Coronary artery (tissue), 2 donors: ENCODE data around the gene FBXO11.

ENCODE experiments used
- DNase-seq: peaks from one replicate; pipeline ENCODE4 v3.0.0-alpha.2; 2017; ENCODE audit warnings: low spot score
- H3K27ac ChIP-seq, 2 donors: fragments of 200-600 bp; sonication (generic); one replicate each; pipeline ENCODE4 v1.5.1; 2016 to 2019
- H3K4me3 ChIP-seq: fragments of 200-600 bp; sonication (generic); 2 replicates; pipeline ENCODE4 v1.5.1; 2016; ENCODE audit warnings: mild to moderate bottlenecking, moderate library complexity
- TF ChIP-seq, protein P1 (sequence below): fragments of 200-600 bp; sonication (generic); IDR thresholded peaks from one replicate; pipeline ENCODE4 v1.5.1; 2019; ENCODE audit warnings: antibody characterized with exemption

The FBXO11 gene

DNA sequence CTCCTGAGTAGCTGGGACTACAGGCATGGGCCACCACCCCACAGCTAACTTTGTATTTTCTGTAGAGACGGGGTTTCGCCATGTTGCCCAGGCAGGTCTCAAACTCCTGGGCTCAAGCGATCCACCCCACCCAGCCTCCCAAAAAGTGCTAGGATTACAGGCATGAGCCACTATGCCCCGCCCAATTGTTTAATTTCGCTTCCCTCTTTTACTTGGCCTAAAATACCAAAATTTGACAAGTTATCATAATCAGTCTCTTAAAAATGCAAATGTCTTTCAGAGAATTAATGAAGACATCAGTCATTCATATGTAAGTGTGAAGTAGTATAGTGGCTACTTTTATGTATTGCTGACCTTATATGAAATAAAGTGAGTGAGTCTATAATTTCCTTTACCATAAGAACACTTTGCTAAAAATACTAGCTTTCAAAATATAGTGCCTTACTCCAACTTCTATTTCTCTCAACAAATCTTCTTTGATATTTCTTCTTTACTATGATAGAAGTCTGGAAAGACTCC lies 9.8 kb downstream of the FBXO11 start:
- DNase-seq, result no peak
- H3K4me3 ChIP-seq, result no peak overlapping the region
- TF ChIP-seq, protein P1, sequence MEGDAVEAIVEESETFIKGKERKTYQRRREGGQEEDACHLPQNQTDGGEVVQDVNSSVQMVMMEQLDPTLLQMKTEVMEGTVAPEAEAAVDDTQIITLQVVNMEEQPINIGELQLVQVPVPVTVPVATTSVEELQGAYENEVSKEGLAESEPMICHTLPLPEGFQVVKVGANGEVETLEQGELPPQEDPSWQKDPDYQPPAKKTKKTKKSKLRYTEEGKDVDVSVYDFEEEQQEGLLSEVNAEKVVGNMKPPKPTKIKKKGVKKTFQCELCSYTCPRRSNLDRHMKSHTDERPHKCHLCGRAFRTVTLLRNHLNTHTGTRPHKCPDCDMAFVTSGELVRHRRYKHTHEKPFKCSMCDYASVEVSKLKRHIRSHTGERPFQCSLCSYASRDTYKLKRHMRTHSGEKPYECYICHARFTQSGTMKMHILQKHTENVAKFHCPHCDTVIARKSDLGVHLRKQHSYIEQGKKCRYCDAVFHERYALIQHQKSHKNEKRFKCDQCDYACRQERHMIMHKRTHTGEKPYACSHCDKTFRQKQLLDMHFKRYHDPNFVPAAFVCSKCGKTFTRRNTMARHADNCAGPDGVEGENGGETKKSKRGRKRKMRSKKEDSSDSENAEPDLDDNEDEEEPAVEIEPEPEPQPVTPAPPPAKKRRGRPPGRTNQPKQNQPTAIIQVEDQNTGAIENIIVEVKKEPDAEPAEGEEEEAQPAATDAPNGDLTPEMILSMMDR, result no peak

DNA sequence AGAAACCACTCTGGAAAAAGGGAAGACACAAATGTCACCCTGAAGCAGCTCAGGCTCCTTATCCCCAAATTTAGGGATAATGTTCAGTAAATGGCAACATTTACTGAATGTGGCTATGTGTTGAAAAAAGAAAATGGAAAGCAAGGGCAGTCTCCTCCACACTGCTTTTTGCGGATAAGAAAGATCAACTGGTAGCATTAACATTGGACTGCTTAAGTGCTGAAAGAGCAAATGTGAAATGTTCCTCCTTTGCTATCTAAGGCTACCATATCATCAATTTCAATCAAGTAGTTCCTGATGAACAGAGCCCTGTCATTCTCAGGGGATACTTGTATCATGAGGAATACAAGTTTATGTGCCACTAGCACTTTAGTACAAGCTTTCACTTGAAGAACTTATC lies 12.5 kb downstream of the FBXO11 start:
- Histone ChIP-seq H3K27ac (no peak overlapping the region), H3K4me3 (no peak overlapping the region)
- TF ChIP-seq, protein P1, result no peak
- DNase-seq, result no peak

More for the DNA sequence above, 9.8 kb downstream of the FBXO11 start:
- no peak overlapping the region for H3K27ac ChIP-seq

DNA sequence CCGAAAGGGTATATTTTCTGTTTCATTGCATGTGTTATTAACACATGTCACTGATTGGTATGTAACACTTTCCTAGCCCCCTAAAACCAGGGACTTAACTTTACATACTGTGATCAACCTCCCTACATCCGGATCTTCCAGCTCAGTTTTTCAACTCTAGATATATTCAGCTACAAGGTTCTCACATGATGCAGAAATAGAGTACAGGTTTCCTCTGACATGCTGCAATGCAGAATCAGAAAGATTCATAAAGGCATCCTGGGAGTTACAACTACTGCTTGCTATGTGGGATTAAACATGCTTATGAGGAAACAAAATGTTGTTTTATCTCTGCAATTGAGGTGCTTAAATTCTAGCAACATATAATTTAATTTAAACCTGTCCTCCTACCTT lies 14.0 kb downstream of the FBXO11 start:
- Histone ChIP-seq H3K4me3 (no peak overlapping the region), H3K27ac (no peak overlapping the region)
- DNase-seq, result no peak
- TF ChIP-seq, protein P1, result no peak

DNA sequence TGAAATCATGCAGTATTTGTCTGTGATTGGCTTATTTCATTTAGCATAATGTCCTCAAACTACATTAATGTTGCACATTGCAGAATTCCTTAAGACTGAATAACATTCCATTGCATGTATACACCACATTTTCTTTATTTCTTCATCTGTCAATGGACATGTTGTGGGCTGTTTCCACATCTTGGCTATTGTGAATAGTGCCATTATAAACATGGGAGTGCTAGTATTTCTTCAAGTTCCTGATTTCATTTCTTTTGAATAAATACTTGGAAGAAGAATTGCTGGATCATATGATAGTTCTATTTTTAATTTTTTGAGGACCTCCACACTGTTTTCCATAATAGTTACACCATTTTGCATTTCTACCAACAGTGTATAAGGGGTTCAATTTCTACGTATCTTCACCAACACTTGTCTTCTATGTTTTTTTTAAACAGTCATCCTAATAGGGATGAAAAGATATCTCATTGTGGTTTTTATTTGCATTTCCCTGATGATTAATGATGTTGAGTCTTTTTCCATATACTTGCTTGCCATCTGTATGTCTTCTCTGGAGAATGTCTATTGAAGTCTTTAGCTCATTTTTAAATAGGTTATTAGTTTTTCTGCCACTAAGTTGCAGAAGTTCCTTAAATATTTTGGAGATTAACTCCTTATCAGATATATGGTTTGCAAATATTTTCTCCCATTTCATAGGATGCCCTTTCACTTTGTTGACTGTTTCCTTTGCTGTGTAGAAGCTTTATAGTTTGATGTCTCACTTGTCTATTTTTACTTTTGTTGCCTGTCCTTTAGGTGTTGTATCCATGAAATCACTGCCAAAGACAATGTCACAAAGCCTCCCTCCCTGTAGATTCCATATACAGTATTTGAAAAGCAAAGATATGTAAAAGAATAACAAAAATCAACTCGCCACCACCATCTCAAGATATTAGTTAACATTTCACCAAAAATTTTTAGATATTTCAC lies 14.6 kb downstream of the FBXO11 start:
- Histone ChIP-seq H3K27ac (no peak overlapping the region), H3K4me3 (no peak overlapping the region)
- TF ChIP-seq, protein P1, result no peak
- DNase-seq, result no peak

DNA sequence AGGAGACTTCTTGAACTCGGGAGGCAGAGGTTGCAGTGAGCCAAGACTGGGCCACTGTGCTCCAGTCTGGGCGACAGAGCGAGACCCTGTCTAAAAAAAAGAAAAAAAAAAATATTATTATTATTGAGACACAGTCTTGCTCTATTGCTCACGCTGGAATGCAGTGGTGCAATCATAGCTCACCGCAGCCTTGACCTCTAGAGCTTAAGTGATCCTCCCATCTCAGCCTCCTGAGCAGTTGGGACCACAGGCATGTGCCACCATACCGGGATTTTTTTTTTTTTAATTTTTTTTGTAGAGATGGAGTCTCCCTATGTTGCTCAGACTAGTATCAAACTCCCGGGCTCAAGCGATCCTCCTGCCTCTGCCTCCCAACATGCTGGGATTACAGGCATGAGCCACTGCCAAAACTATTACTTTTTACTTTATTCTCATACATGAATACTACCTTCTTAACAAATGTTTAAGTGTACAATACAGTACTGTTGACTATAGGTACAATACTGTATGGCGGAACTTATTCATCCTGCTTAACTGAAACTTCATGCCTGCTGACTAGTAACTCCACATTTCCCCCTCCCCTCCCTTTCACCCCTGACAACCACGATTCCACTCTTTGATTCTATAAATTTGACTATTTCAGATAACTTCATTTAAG lies 15.5 kb downstream of the FBXO11 start:
- H3K4me3 ChIP-seq, result no peak overlapping the region
- H3K27ac ChIP-seq, result no peak overlapping the region
- no peak for DNase-seq
- TF ChIP-seq, protein P1, result no peak

DNA sequence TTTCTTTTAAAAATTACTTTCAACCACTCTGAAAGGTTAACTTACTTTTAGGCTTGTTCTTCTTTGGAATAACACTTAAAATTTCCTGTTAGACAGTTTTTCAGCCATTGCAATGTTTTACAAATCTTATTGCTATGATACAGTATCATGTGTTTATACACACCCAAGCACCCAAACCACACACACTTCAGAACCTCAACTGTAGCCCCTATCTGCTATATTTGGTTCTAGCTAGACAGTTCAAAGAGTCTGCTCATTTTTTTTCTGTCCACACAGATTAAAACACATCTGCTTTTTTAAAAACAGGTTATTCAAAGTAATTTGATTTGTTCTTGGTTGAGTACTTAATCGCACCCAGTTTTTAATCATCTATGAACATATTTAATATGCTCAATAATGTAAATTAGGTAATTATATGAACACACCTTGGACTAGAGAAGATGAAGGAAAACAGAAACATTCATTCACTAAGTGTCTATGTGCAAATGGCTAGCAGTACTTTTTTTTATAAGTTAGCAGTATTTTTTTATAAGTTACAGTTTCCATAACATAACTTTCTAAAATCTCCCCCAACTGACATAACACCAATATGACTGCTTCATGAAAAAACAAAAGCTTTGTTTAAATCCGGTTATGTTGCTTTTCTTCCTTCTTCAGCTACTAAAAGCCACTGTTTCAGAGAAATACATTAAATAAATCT lies 17.6 kb downstream of the FBXO11 start:
- H3K4me3 ChIP-seq, result no peak overlapping the region
- H3K27ac ChIP-seq, result no peak overlapping the region
- TF ChIP-seq, protein P1, result no peak
- no peak for DNase-seq
